Measurements from ENCODE around the gene ANKRD22.

Gene ANKRD22

DNA sequence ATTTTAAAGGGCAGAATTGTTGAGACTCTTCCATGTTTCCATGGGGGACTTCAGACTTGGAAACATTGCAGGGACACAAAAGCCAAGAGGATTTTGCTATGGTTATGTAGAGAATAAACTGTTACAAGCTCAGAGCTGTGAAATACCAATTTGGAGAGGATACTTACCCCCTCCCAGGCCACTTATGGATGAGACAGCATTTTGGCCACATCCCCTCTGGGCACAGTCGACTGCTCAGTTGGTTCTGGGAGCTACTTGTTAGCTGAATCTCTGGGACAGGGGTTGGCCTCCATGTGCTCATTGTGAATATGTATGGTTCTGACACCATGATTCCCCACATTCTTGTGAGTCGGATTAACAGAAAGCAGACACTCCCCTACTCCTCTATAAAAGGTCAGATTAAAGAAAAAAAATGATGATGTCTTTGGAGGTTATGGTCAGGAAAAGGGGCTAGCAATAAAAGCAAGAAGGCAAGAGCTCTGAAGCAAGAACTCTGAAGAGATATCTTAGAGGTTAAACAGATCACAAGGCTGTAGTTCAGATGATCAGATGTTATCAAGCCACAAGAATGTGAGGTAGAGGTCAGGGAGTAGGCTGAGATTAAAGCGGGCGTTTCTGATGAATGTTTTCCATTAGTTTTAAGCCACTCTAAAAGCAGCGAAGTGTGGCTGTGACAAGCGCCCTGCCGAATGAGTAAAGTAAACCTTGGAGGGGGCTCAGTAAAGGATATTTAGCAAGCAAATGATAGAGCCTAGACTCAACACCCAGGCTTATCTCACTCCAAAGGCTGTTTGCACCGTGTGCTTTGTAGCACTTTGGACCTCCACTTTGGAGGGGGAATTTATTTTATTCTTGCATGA is 45.6 kb upstream of the ANKRD22 start:
- H3K9me3 ChIP-seq (ENCODE audit: insufficient read depth, low read length, severe bottlenecking): no peaks in the 10 kb centered on the region
- H3K79me2 ChIP-seq (ENCODE audit: insufficient read depth, low read length): peaks cover 68% of the 10 kb centered on the region
- DNase-seq (no peak), ATAC-seq (ENCODE audit: insufficient read depth, low read depth) (no peak)
- no peak overlapping the region for H3K27ac ChIP-seq (ENCODE audit: low read length)
- H3K4me2 ChIP-seq (ENCODE audit: insufficient read depth, low read length): no peak overlapping the region
- H3K4me1 ChIP-seq (ENCODE audit: insufficient read depth, low read length): peaks cover 2% of the 10 kb centered on the region; the same call in 1 of the 2 replicates
- no peaks in the 10 kb centered on the region for H3K27me3 ChIP-seq (ENCODE audit: insufficient read depth, low read length, poor library complexity)
- H3K9ac ChIP-seq (ENCODE audit: low read depth, low read length): no peak overlapping the region
- H3K36me3 ChIP-seq (ENCODE audit: insufficient read depth, low read length): peaks cover 45% of the 10 kb centered on the region
- TF ChIP-seq, protein P1, sequence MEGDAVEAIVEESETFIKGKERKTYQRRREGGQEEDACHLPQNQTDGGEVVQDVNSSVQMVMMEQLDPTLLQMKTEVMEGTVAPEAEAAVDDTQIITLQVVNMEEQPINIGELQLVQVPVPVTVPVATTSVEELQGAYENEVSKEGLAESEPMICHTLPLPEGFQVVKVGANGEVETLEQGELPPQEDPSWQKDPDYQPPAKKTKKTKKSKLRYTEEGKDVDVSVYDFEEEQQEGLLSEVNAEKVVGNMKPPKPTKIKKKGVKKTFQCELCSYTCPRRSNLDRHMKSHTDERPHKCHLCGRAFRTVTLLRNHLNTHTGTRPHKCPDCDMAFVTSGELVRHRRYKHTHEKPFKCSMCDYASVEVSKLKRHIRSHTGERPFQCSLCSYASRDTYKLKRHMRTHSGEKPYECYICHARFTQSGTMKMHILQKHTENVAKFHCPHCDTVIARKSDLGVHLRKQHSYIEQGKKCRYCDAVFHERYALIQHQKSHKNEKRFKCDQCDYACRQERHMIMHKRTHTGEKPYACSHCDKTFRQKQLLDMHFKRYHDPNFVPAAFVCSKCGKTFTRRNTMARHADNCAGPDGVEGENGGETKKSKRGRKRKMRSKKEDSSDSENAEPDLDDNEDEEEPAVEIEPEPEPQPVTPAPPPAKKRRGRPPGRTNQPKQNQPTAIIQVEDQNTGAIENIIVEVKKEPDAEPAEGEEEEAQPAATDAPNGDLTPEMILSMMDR (IDR thresholded peaks at IDR 0.05; ENCODE audit: borderline replicate concordance, extremely low read depth, low read length, poor library complexity, severe bottlenecking): no peak
- TF ChIP-seq EZH2 (IDR thresholded peaks at IDR 0.05; ENCODE audit: borderline replicate concordance, low read depth, low read length, severe bottlenecking): no peak
- no peak overlapping the region for H2AFZ ChIP-seq (ENCODE audit: low read depth, low read length)
- peaks cover 7% of the 10 kb centered on the region; the same call in 1 of the 2 replicates for H4K20me1 ChIP-seq (ENCODE audit: insufficient read depth, low read length)
- H3K4me3 ChIP-seq (ENCODE audit: low read depth in 1 of 2, low read length in 2 of 2): no peak overlapping the region

DNA sequence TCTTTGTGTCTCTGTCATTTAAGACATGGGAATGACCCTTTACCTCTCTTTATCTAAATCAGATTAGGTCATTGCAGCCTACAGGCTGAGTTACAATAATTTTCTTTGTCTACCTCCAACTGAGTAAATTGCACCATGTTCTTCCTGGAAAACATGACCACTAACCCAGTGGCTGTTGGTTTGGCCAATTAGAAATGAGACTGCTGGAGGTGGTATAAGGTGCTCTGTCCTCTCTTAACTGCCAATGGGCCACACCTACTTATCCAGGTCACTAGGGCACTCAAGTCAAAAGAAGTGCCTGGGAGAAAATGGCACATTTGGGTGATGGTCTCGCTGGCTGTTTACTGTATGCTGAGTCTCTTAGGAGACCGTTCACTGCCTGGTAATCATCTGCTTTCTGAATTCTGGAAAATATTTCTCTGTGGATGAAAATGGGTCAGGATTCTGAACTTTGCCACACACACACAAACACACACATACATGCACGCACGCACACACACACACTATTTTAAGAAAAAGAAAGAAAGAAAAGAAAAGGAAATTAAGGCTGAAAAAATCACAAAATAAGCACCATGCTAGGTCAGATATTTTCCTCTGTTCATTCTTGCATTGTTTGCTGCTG is 44.8 kb upstream of the ANKRD22 start:
- peaks cover 9% of the 10 kb centered on the region; the same call in 1 of the 2 replicates for H4K20me1 ChIP-seq (ENCODE audit: insufficient read depth, low read length)
- TF ChIP-seq, protein P1 (IDR thresholded peaks at IDR 0.05; ENCODE audit: borderline replicate concordance, extremely low read depth, low read length, poor library complexity, severe bottlenecking): no peak
- TF ChIP-seq EZH2 (IDR thresholded peaks at IDR 0.05; ENCODE audit: borderline replicate concordance, low read depth, low read length, severe bottlenecking): no peak
- H3K36me3 ChIP-seq (ENCODE audit: insufficient read depth, low read length): peaks cover 38% of the 10 kb centered on the region
- H3K4me3 ChIP-seq (ENCODE audit: low read depth in 1 of 2, low read length in 2 of 2): no peak overlapping the region
- H2AFZ ChIP-seq (ENCODE audit: low read depth, low read length): no peak overlapping the region
- H3K4me1 ChIP-seq (ENCODE audit: insufficient read depth, low read length): peaks cover 3% of the 10 kb centered on the region; the same call in 1 of the 2 replicates
- H3K9me3 ChIP-seq (ENCODE audit: insufficient read depth, low read length, severe bottlenecking): no peaks in the 10 kb centered on the region
- H3K9ac ChIP-seq (ENCODE audit: low read depth, low read length): no peak overlapping the region
- ATAC-seq (ENCODE audit: insufficient read depth, low read depth): no peak
- no peak overlapping the region for H3K4me2 ChIP-seq (ENCODE audit: insufficient read depth, low read length)
- H3K79me2 ChIP-seq (ENCODE audit: insufficient read depth, low read length): peaks cover 75% of the 10 kb centered on the region
- DNase-seq: no peak
- H3K27me3 ChIP-seq (ENCODE audit: insufficient read depth, low read length, poor library complexity): no peaks in the 10 kb centered on the region
- no peak overlapping the region for H3K27ac ChIP-seq (ENCODE audit: low read length)

DNA sequence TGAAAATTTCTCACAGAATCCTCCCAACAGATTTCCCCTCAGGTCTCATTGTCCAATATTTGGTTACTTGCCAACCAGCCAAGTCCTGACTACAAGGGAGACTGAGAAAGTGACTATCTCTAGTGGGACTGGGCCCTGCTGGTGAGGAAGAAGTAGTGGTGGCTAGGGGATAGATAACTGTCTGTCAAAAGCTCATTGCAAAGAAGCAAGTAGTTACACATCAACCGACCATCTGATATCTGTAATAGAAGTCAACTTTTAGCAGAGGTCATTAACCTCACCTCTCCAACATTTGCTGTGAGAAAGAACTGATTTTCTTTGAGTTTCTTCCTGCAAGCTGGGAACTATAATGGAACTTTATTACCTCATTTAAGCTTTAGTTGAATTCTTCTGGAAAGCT is 43.6 kb upstream of the ANKRD22 start:
- Histone ChIP-seq H3K36me3 (ENCODE audit: insufficient read depth, low read length) (peaks cover 29% of the 10 kb centered on the region), H2AFZ (ENCODE audit: low read depth, low read length) (no peak overlapping the region), H3K27me3 (ENCODE audit: insufficient read depth, low read length, poor library complexity) (no peaks in the 10 kb centered on the region), H3K79me2 (ENCODE audit: insufficient read depth, low read length) (peaks cover 87% of the 10 kb centered on the region), H3K4me2 (ENCODE audit: insufficient read depth, low read length) (no peak overlapping the region), H4K20me1 (ENCODE audit: insufficient read depth, low read length) (peaks cover 9% of the 10 kb centered on the region; the same call in 1 of the 2 replicates), H3K9me3 (ENCODE audit: insufficient read depth, low read length, severe bottlenecking) (no peaks in the 10 kb centered on the region), H3K4me3 (ENCODE audit: low read depth in 1 of 2, low read length in 2 of 2) (no peak overlapping the region), H3K9ac (ENCODE audit: low read depth, low read length) (no peak overlapping the region), H3K27ac (ENCODE audit: low read length) (no peak overlapping the region), H3K4me1 (ENCODE audit: insufficient read depth, low read length) (peaks cover 3% of the 10 kb centered on the region; the same call in 1 of the 2 replicates)
- TF ChIP-seq EZH2 (IDR thresholded peaks at IDR 0.05; ENCODE audit: borderline replicate concordance, low read depth, low read length, severe bottlenecking): no peak
- TF ChIP-seq, protein P1 (IDR thresholded peaks at IDR 0.05; ENCODE audit: borderline replicate concordance, extremely low read depth, low read length, poor library complexity, severe bottlenecking): no peak
- DNase-seq (no peak), ATAC-seq (ENCODE audit: insufficient read depth, low read depth) (no peak)
